ENCODE measurements around the gene ADAMTSL1.
A peak's percentile ranks its signal among the peaks of the same experiment; 100 is the strongest.

ADAMTSL1 gene

DNA sequence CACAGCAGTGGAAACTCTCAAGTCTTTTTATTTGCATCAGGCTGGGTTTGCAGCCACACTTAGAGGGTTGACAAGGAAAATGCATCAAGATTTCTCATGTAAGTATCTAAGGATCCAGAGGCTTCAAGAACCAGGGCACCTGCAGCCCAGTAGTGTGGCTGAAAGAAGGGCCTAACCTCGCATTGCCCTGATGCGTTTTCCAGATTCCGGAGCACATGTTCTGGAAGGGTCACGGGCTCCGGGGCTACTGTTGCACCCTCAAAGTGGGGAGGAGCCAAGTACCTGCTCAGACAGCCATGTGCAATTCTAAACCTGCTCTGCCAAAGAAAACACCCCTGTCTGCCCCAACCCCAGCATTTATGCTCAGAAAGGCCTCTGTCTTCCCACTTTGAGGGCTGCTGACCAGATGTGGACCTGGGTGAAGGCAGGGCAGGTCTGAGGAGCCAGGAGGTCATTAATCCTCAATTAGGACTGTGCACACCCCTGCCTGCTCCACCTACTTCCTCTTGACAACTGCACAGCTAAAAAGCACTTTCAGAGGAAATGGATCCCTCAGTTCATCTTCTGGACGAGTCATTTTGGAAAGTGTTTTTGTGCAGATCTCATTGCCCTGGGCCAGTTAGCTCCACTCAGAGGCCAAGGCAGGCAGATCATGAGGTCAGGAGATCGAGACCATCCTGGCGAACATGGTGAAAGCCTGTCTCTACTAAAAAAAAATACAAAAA, 448.4 kb downstream of the ADAMTSL1 start:
- no peaks in the 10 kb centered on the region for H3K27me3 ChIP-seq (ENCODE audit: insufficient read depth, low read length, poor library complexity, severe bottlenecking)
- H3K4me2 ChIP-seq (ENCODE audit: low read depth, low read length, poor library complexity, severe bottlenecking): peak overlapping the region; percentile 18
- peak overlapping the region; percentile 68; the same call in 1 of the 2 replicates for H2AFZ ChIP-seq (ENCODE audit: low read length)
- H4K20me1 ChIP-seq (ENCODE audit: insufficient read depth, low read length, poor library complexity, severe bottlenecking): no peaks in the 10 kb centered on the region
- no peaks in the 10 kb centered on the region for H3F3A ChIP-seq (ENCODE audit: low read depth)
- no peaks in the 10 kb centered on the region for H3K9me2 ChIP-seq (replicated peaks; ENCODE audit: low read depth, low read length)
- H3K9ac ChIP-seq (ENCODE audit: low read depth, low read length, poor library complexity, severe bottlenecking): no peak overlapping the region
- no peak overlapping the region for H3K4me3 ChIP-seq (ENCODE audit: low read length, poor library complexity, severe bottlenecking)
- no peaks in the 10 kb centered on the region for H3K9me3 ChIP-seq (ENCODE audit: insufficient read depth, low read depth, low read length)
- H3K36me3 ChIP-seq (ENCODE audit: insufficient read depth, low read length): no peaks in the 10 kb centered on the region
- TF ChIP-seq EZH2phosphoT487 (IDR thresholded peaks at IDR 0.05; ENCODE audit: borderline replicate concordance): no peak
- TF ChIP-seq, protein P1, sequence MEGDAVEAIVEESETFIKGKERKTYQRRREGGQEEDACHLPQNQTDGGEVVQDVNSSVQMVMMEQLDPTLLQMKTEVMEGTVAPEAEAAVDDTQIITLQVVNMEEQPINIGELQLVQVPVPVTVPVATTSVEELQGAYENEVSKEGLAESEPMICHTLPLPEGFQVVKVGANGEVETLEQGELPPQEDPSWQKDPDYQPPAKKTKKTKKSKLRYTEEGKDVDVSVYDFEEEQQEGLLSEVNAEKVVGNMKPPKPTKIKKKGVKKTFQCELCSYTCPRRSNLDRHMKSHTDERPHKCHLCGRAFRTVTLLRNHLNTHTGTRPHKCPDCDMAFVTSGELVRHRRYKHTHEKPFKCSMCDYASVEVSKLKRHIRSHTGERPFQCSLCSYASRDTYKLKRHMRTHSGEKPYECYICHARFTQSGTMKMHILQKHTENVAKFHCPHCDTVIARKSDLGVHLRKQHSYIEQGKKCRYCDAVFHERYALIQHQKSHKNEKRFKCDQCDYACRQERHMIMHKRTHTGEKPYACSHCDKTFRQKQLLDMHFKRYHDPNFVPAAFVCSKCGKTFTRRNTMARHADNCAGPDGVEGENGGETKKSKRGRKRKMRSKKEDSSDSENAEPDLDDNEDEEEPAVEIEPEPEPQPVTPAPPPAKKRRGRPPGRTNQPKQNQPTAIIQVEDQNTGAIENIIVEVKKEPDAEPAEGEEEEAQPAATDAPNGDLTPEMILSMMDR (conservative IDR thresholded peaks at IDR 0.05; ENCODE audit: low read length): no peak
- H3K79me2 ChIP-seq (ENCODE audit: insufficient read depth, low read length): no peaks in the 10 kb centered on the region
- H3K4me1 ChIP-seq (ENCODE audit: insufficient read depth, low read length, poor library complexity, severe bottlenecking): peaks cover 4% of the 10 kb centered on the region

GRCh38 chr9:18923167-18923566, 449.2 kb downstream of the ADAMTSL1 start:
- TF ChIP-seq, protein P1 (conservative IDR thresholded peaks at IDR 0.05; ENCODE audit: low read length): no peak
- no peak for TF ChIP-seq EZH2phosphoT487 (IDR thresholded peaks at IDR 0.05; ENCODE audit: borderline replicate concordance)
- no peaks in the 10 kb centered on the region for H3F3A ChIP-seq (ENCODE audit: low read depth)
- no peaks in the 10 kb centered on the region for H3K36me3 ChIP-seq (ENCODE audit: insufficient read depth, low read length)
- no peaks in the 10 kb centered on the region for H3K9me2 ChIP-seq (replicated peaks; ENCODE audit: low read depth, low read length)
- no peaks in the 10 kb centered on the region for H3K79me2 ChIP-seq (ENCODE audit: insufficient read depth, low read length)
- peaks cover 4% of the 10 kb centered on the region for H3K4me1 ChIP-seq (ENCODE audit: insufficient read depth, low read length, poor library complexity, severe bottlenecking)
- no peak overlapping the region for H2AFZ ChIP-seq (ENCODE audit: low read length)
- H3K9me3 ChIP-seq (ENCODE audit: insufficient read depth, low read depth, low read length): no peaks in the 10 kb centered on the region
- H3K27me3 ChIP-seq (ENCODE audit: insufficient read depth, low read length, poor library complexity, severe bottlenecking): no peaks in the 10 kb centered on the region
- H4K20me1 ChIP-seq (ENCODE audit: insufficient read depth, low read length, poor library complexity, severe bottlenecking): no peaks in the 10 kb centered on the region
- no peak overlapping the region for H3K4me2 ChIP-seq (ENCODE audit: low read depth, low read length, poor library complexity, severe bottlenecking)
- H3K9ac ChIP-seq (ENCODE audit: low read depth, low read length, poor library complexity, severe bottlenecking): no peak overlapping the region
- no peak overlapping the region for H3K4me3 ChIP-seq (ENCODE audit: low read length, poor library complexity, severe bottlenecking)

DNA sequence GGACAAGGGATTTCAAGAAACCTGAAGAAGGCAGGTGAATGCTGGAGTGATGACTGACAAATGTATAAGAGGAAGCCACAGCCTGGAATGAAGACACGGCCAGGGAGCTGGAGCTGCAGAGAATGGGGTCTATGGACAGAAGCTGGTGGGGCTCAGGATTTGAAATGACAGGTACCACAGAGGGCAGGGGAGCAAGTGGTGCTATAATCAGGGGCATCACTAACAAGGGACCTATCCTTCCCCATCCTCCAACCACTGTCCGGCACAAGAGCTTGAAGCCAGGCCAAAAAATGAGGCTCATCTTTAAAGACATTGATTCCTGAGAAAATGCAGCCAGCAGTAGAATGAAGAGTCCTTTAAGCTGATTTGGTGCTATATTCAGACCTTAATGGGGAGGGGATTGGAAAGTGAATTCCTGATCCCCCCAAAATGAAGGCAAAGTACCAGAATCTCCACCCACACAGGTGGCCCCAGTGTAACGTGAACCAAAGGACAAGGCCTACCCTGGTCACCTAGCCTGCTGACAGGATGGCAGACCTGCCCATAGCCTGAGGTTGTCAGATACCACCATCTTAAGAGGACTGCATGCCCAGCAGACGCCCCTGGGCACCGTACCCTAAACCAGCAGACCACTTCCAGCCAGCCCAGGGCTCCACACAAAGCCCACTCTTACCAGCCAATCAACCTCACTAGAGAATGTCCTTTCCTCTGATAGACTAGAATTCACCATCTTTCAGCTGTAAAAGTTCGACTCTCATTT, 449.9 kb downstream of the ADAMTSL1 start:
- H3K9me2 ChIP-seq (replicated peaks; ENCODE audit: low read depth, low read length): no peaks in the 10 kb centered on the region
- no peaks in the 10 kb centered on the region for H3K36me3 ChIP-seq (ENCODE audit: insufficient read depth, low read length)
- no peaks in the 10 kb centered on the region for H3F3A ChIP-seq (ENCODE audit: low read depth)
- H4K20me1 ChIP-seq (ENCODE audit: insufficient read depth, low read length, poor library complexity, severe bottlenecking): no peaks in the 10 kb centered on the region
- H3K4me2 ChIP-seq (ENCODE audit: low read depth, low read length, poor library complexity, severe bottlenecking): no peak overlapping the region
- H3K27me3 ChIP-seq (ENCODE audit: insufficient read depth, low read length, poor library complexity, severe bottlenecking): no peaks in the 10 kb centered on the region
- H3K79me2 ChIP-seq (ENCODE audit: insufficient read depth, low read length): no peaks in the 10 kb centered on the region
- no peak overlapping the region for H3K4me3 ChIP-seq (ENCODE audit: low read length, poor library complexity, severe bottlenecking)
- no peaks in the 10 kb centered on the region for H3K9me3 ChIP-seq (ENCODE audit: insufficient read depth, low read depth, low read length)
- no peak for TF ChIP-seq EZH2phosphoT487 (IDR thresholded peaks at IDR 0.05; ENCODE audit: borderline replicate concordance)
- TF ChIP-seq, protein P1 (conservative IDR thresholded peaks at IDR 0.05; ENCODE audit: low read length): no peak
- no peak overlapping the region for H2AFZ ChIP-seq (ENCODE audit: low read length)
- no peak overlapping the region for H3K9ac ChIP-seq (ENCODE audit: low read depth, low read length, poor library complexity, severe bottlenecking)
- H3K4me1 ChIP-seq (ENCODE audit: insufficient read depth, low read length, poor library complexity, severe bottlenecking): peaks cover 4% of the 10 kb centered on the region
